ENCODE data around the gene FAM83G. TPM values are rescaled to one million over a fixed set of nuclear protein-coding genes. Genes with fewer than 3 reads are reported as not detected.

FAM83G gene
- total and polyA plus RNA-seq, 12 donors = 1.8 to 7.3 (median 4.0) TPM

DNA sequence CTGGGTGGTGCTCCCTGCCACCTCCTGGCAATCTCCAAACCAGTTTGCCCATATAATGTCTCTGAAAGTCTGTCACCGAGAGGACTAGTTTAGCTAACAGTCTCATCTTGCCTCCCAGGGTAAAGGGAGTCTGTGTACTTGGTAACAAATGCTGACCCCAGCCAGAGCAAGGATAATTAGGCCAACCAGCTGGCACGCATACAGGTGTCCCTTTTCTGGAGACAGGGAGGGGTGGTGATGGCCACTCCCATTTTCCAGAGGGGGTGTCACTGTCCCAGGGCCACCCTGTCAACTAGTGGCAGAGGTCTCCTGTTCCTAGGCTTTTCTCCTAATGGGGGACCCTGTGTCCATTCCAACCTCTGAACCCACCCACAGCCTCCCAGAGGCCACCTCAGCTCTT is 8.1 kb downstream of the FAM83G start:
- H3K4me1 ChIP-seq (replicated peaks in 1 of 2) = no peaks in the 10 kb centered on the region
- intact Hi-C loops (cut with DNase I) = no loop called here
- TF ChIP-seq, protein P1, sequence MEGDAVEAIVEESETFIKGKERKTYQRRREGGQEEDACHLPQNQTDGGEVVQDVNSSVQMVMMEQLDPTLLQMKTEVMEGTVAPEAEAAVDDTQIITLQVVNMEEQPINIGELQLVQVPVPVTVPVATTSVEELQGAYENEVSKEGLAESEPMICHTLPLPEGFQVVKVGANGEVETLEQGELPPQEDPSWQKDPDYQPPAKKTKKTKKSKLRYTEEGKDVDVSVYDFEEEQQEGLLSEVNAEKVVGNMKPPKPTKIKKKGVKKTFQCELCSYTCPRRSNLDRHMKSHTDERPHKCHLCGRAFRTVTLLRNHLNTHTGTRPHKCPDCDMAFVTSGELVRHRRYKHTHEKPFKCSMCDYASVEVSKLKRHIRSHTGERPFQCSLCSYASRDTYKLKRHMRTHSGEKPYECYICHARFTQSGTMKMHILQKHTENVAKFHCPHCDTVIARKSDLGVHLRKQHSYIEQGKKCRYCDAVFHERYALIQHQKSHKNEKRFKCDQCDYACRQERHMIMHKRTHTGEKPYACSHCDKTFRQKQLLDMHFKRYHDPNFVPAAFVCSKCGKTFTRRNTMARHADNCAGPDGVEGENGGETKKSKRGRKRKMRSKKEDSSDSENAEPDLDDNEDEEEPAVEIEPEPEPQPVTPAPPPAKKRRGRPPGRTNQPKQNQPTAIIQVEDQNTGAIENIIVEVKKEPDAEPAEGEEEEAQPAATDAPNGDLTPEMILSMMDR (IDR thresholded peaks at IDR 0.05) = no peak
- DNase-seq = no peak
- H3K27me3 ChIP-seq = no peaks in the 10 kb centered on the region
- H3K36me3 ChIP-seq (replicated peaks in 1 of 2) = no peaks in the 10 kb centered on the region
- no peak overlapping the region for H3K27ac ChIP-seq
- no peak overlapping the region for H3K4me3 ChIP-seq
- 98 to 100% (median 100%) methylated on average over 1 to 2 of the region's 2 CpGs for WGBS, 4 donors
- H3K9me3 ChIP-seq (replicated peaks in 1 of 3) = no peaks in the 10 kb centered on the region

DNA sequence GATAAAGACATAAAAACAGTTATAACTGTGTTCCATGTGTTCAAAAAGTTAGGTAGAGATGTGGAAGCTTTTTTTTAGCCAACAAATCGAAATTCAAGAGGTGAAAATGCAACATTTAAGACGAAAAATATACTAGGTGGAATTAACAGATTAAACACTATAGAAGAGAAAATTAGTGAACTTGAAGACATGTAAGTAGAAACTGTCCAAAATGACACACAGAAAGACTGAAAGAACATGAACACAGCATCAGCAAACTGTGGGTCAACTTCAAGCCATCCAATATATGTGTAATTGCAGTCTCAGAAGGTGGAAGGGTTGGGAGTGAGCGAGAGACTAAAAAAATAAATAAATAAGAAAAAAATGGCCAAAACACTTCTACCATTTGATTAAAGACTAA is 9.3 kb downstream of the FAM83G start:
- intact Hi-C loops (cut with DNase I) = no loop called here
- Histone ChIP-seq H3K4me3 (no peak overlapping the region), H3K27me3 (no peaks in the 10 kb centered on the region), H3K4me1 (replicated peaks in 1 of 2) (no peaks in the 10 kb centered on the region), H3K36me3 (replicated peaks in 1 of 2) (no peaks in the 10 kb centered on the region), H3K9me3 (replicated peaks in 1 of 3) (no peaks in the 10 kb centered on the region), H3K27ac (no peak overlapping the region)
- no peak for DNase-seq
- 87 to 94% (median 92%) methylated on average over 3 of the region's 3 CpGs for WGBS, 4 donors
- no peak for TF ChIP-seq POLR2A (IDR thresholded peaks at IDR 0.05)
- TF ChIP-seq, protein P1 (IDR thresholded peaks at IDR 0.05) = no peak

- intact Hi-C loops (cut with DNase I) = no loop called here
These were observed 9.9 kb downstream of the FAM83G start for GRCh38 chr17:18994631-18995030.

GRCh38 chr17:18993905-18994526 is 10.5 kb downstream of the FAM83G start:
- DNase-seq = no peak
- Histone ChIP-seq H3K4me3 (no peak overlapping the region), H3K27ac (no peak overlapping the region), H3K9me3 (replicated peaks in 1 of 3) (no peaks in the 10 kb centered on the region), H3K27me3 (no peaks in the 10 kb centered on the region), H3K36me3 (replicated peaks in 1 of 2) (no peaks in the 10 kb centered on the region), H3K4me1 (replicated peaks in 1 of 2) (no peaks in the 10 kb centered on the region)
- WGBS, 4 donors = 74 to 84% (median 81%) methylated on average over 10 to 16 of the region's 16 CpGs
- TF ChIP-seq, protein P1 (IDR thresholded peaks at IDR 0.05) = no peak
- TF ChIP-seq POLR2A (IDR thresholded peaks at IDR 0.05) = no peak
- intact Hi-C loops (cut with DNase I) = no loop called here

More at GRCh38 chr17:18994631-18995030, 9.9 kb downstream of the FAM83G start:
- no peaks in the 10 kb centered on the region for H3K27me3 ChIP-seq
- TF ChIP-seq, protein P1 (IDR thresholded peaks at IDR 0.05) = no peak
- no peak for TF ChIP-seq POLR2A (IDR thresholded peaks at IDR 0.05)
- no peaks in the 10 kb centered on the region for H3K36me3 ChIP-seq (replicated peaks in 1 of 2)
- H3K4me1 ChIP-seq (replicated peaks in 1 of 2) = no peaks in the 10 kb centered on the region
- H3K27ac ChIP-seq = no peak overlapping the region
- no peaks in the 10 kb centered on the region for H3K9me3 ChIP-seq (replicated peaks in 1 of 3)
- 43 to 62% (median 53%) methylated on average over 1 of the region's 1 CpG for WGBS, 4 donors
- no peak for DNase-seq
- no peak overlapping the region for H3K4me3 ChIP-seq
